GM19099 (cell line): ENCODE data around the gene ZNF862.

Experiments used
- POLR2A ChIP-seq: IDR thresholded peaks from 3 replicates; pipeline ENCODE4 v1.6.1; 2011; ENCODE audit warnings: low read depth; ENCODE audit not compliant: insufficient read length; ENCODE audit errors: extremely low read depth

Gene ZNF862

GRCh38 chr7:149860821-149861727 lies 22.9 kb downstream of the ZNF862 start:
- no peak for TF ChIP-seq POLR2A

GRCh38 chr7:149861728-149862045 lies 23.5 kb downstream of the ZNF862 start:
- TF ChIP-seq POLR2A, result no peak

- no peak for TF ChIP-seq POLR2A
Measured at GRCh38 chr7:149862156-149862555, 24.0 kb downstream of the ZNF862 start.

- no peak for TF ChIP-seq POLR2A
Measured at GRCh38 chr7:149863500-149863899, 25.3 kb downstream of the ZNF862 start.

GRCh38 chr7:149864023-149864422 lies 25.8 kb downstream of the ZNF862 start:
- TF ChIP-seq POLR2A, result no peak

- TF ChIP-seq POLR2A, result no peak
Measured at GRCh38 chr7:149864751-149865150, 26.6 kb downstream of the ZNF862 start.

DNA sequence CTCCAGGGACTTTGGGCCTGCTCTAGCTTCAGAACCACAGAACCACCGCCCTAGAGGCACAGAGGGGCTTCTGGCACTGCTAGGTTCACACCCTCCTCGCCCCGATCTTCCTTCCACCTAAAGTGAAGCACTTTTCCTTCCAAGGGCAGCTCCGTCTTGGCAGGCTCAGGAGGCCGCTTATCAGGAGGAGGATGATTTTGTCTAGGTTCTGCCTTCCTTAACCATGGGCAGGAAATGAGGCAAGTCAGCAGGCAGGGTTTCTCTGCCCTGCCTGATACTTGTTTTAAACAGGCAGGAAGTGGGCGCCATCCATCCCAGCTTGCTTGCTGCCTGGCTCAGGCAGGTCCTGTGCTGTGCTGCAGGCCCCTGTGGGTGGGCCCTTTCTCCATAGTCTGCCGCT lies 27.3 kb downstream of the ZNF862 start:
- TF ChIP-seq POLR2A, result no peak

DNA sequence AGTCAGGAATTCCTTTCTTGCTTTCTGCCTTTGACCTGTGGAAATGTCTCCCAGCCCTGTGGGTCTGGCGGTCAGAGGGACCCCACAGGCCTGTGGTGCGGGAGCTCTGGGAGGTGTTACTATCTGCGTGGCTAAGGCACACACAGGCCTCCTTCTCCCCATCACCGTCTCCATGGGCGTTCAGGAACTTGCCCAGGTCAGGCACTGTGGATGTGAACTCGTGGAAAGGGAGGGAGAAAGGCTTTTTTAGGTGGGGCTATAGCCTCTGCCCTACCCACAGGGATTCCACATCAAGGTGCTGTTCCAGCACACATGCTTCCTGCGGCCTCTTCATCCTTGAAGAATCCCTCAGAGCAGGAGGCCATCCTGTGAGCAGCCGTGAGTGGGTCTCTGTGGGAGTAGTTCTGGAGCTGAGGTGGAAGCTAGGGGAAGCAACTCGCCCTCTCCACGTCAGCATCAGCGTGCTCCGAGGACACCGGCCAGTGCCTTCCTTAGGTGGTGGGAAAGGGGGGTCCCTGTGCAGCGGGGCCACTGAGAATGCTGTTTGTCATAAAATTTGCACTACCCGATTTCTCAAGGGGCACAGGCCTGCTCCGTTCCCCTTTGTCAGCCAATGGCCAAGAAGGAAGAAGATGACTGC lies 28.1 kb downstream of the ZNF862 start:
- TF ChIP-seq POLR2A, result no peak

DNA sequence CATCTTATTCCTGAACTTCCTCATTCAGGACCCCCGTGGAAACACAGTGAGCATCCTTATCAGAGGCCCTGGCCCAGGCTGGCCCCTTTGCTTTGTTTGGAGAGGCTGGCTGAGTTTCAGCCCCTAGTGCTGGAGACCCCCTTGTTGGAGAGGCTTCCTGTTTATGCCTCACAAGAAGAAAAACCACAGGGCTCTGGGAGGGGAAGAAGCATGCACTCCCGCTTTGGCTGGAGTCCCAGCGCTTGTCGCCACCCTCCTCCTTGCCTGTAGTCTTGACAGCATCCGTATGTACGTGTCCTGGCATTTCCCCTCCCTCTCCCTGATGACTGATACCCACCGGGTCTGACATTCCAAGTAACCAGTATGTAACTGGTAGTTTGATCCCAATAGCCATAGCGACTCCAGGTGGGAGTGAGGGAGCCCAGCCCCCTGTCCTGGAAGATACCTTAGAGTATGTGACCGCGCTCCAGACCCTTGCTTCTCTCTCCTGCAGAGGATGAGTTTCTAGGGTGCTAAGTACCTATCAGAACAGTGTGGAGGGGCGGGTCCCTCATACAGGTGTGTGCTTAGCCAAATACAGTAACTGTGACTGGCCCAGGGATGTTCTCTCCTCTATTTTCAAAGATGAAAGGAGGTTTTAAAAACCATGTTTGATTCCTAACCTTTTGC lies 28.7 kb downstream of the ZNF862 start:
- TF ChIP-seq POLR2A, result no peak

DNA sequence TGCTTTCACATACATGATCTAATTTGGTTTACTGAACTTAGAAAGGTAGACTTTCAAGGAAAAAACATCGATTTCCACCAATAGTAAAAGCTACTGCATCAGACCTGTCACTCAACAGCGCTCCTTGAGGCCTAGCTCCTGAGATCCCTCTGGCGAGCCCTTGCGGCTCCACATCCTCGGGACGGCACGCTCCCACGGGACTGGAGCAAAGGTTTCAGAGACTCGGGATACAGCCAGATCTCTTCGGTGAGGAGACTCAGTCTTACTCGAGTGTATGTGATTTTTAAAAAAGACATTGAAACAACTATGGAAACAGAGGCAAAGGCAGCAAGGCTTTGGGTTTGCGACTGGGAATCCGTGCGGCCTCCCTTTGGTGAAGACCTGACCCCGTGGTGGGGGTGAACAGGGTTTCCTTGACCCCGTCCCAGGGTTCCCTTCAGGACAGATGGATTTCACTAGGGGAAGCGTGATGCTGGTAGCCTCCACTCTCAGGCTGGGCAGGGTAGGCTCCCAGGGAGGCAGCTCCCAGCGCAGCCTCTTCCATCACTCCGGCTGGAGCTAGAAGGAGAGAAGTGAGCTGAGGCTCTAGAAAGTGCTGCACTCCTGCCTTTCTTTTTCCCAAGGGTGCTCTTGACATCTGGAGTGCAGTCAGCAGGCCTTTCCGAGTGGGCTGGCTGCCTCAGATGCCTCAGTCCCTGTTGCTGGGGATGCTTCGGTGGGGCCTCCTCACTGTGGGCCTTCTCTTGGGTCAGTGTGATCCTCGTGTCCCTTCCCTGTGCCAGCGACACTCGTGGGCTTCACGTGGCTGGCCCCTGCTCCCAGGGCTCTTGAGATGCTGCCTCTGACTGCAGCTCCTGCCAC lies 29.8 kb downstream of the ZNF862 start:
- TF ChIP-seq POLR2A, result no peak

GRCh38 chr7:149868623-149869290 lies 30.6 kb downstream of the ZNF862 start:
- no peak for TF ChIP-seq POLR2A

DNA sequence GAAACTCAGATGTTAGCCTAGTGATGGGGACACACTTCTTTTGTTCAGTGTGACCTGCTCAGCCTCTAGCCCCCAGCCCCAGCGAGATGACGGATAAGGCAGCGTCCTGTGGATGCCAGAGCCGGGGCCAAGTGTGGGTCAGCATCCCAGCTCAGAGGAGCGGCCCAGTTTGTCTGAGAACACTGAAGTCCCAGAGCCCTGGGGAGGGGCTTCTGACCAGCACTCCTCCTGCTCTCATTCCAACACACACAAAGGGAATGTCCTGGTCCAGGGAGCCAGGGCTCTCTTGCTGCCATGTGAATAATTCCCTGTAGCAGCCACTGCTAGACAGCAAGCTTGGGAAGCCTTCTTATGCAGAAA lies 31.1 kb downstream of the ZNF862 start:
- TF ChIP-seq POLR2A, result no peak

GRCh38 chr7:149869867-149870266 lies 31.7 kb downstream of the ZNF862 start:
- no peak for TF ChIP-seq POLR2A

DNA sequence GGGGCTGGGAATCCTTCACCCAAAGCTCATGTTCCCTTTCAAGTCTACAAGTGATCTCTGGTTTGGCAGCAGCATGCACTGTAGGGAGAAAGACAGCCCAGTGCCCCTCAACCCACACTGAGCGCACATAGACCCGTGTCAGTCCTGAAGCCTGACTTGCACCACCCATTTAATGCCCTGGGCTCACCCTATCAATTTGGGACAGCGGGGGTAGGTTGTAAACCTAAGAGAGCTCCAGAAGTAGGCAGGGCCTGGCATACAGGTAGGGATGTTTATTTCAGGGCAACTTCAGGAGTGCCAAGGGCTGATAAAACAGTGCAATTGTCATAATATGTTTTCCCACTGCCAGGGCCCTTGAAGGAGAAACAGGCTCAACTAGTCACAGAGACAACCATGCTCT lies 32.1 kb downstream of the ZNF862 start:
- no peak for TF ChIP-seq POLR2A
